IMR-90 (cell line): ENCODE measurements around the gene PRR22. TPM values are rescaled to one million over a fixed set of nuclear protein-coding genes. Genes with fewer than 3 reads are reported as not detected.

ENCODE experiments used
- ATAC-seq: fragments of 200-7000 bp; cut with Tn5 transposase; 2 replicates; pipeline ENCODE4 v1.9.1; 2020; ENCODE audit warnings: low read depth, mild to moderate bottlenecking, moderate library complexity
- BruUV-seq: library from RNA; stranded (reverse); fragments of 400-500 nt; replicated peaks from 2 replicates; lab custom pipeline; 2021; lab: Mats Ljungman, UMichigan
- CTCF ChIA-PET: fragments of 300-600 bp; formaldehyde crosslinking; extraction: SDS; loops from one replicate; lab custom pipeline; 2021; ENCODE audit warnings: antibody characterized with exemption; lab: Yijun Ruan, JAX
- POLR2A ChIA-PET: fragments of 300-600 bp; sonication (Branson Sonifier 250); formaldehyde crosslinking; loops from one replicate; lab custom pipeline; 2022; ENCODE audit warnings: antibody characterized with exemption; ENCODE audit not compliant: unreplicated experiment; lab: Charles Lee
- DNase-seq: peaks from one replicate; pipeline ENCODE4 v3.0.0; 2013
- H2AFZ ChIP-seq: replicated peaks from 2 replicates; pipeline ENCODE3; 2013; ENCODE audit warnings: low read length, mild to moderate bottlenecking; ENCODE audit not compliant: poor library complexity
- H2AK5ac ChIP-seq: 2 replicates; pipeline ENCODE4 v1.6.1; 2013; ENCODE audit warnings: low read depth, low read length, inconsistent platforms
- H2AK9ac ChIP-seq: replicated peaks from 2 replicates; pipeline ENCODE3; 2013; ENCODE audit warnings: mild to moderate bottlenecking, low read depth, low read length, moderate library complexity; ENCODE audit not compliant: poor library complexity
- H2BK120ac ChIP-seq: 2 replicates; pipeline ENCODE4 v1.6.1; 2013; ENCODE audit warnings: low read depth, low read length, inconsistent platforms
- H2BK15ac ChIP-seq: 3 replicates; pipeline ENCODE4 v1.6.1; 2013; ENCODE audit warnings: low read depth, low read length, inconsistent platforms
- H2BK20ac ChIP-seq: 2 replicates; pipeline ENCODE4 v1.6.1; 2013; ENCODE audit warnings: low read depth, mild to moderate bottlenecking, inconsistent platforms, low read length, moderate library complexity
- H2BK5ac ChIP-seq: 2 replicates; pipeline ENCODE4 v1.6.1; 2013; ENCODE audit warnings: mild to moderate bottlenecking, low read depth, low read length, inconsistent platforms; ENCODE audit not compliant: poor library complexity, severe bottlenecking
- H3K14ac ChIP-seq: replicated peaks from 2 replicates; pipeline ENCODE4 v1.6.1; 2013; ENCODE audit warnings: low read depth, low read length, inconsistent platforms
- H3K18ac ChIP-seq: 2 replicates; pipeline ENCODE4 v1.6.1; 2013; ENCODE audit warnings: low read depth, low read length, control low read depth
- H3K23ac ChIP-seq: 2 replicates; pipeline ENCODE4 v1.6.1; 2013; ENCODE audit warnings: low read depth, low read length, inconsistent platforms
- H3K27ac ChIP-seq: 2 replicates; pipeline ENCODE4 v1.5.1; 2013; ENCODE audit warnings: mild to moderate bottlenecking, control low read depth, low read length; ENCODE audit not compliant: insufficient read depth
- H3K27me3 ChIP-seq: 2 replicates; pipeline ENCODE4 v1.6.1; 2013; ENCODE audit warnings: low read length; ENCODE audit not compliant: control insufficient read depth, insufficient read depth
- H3K36me3 ChIP-seq: 2 replicates; pipeline ENCODE4 v1.6.1; 2013; ENCODE audit warnings: low read length, mixed read lengths; ENCODE audit not compliant: control insufficient read depth, insufficient read depth
- H3K4ac ChIP-seq: 2 replicates; pipeline ENCODE4 v1.6.1; 2013; ENCODE audit warnings: low read depth, low read length, inconsistent platforms
- H3K4me1 ChIP-seq: 2 replicates; pipeline ENCODE4 v1.6.1; 2013; ENCODE audit warnings: low read length, mixed read lengths; ENCODE audit not compliant: control insufficient read depth, insufficient read depth
- H3K4me2 ChIP-seq: 2 replicates; pipeline ENCODE4 v1.6.1; 2013; ENCODE audit warnings: low read depth, mild to moderate bottlenecking, control low read depth, low read length, moderate library complexity
- H3K4me3 ChIP-seq: 2 replicates; pipeline ENCODE4 v1.5.1; 2013; ENCODE audit warnings: low read depth, mild to moderate bottlenecking, control low read depth, low read length, moderate library complexity; ENCODE audit not compliant: insufficient read depth
- H3K56ac ChIP-seq: 2 replicates; pipeline ENCODE4 v1.6.1; 2013; ENCODE audit warnings: low read length, inconsistent platforms; ENCODE audit not compliant: insufficient read depth; ENCODE audit errors: extremely low read depth
- H3K79me1 ChIP-seq, 2 experiments: 2 replicates each; pipeline ENCODE4 v1.6.1; 2013; ENCODE audit warnings: low read length in 2 of 2, inconsistent platforms in 1 of 2, low read depth in 1 of 2
- H3K9ac ChIP-seq: 2 replicates; pipeline ENCODE4 v1.6.1; 2013; ENCODE audit warnings: low read depth, low read length, control low read depth
- H3K9me1 ChIP-seq: 2 replicates; pipeline ENCODE4 v1.6.1; 2013; ENCODE audit warnings: low read length, inconsistent platforms; ENCODE audit not compliant: insufficient read depth
- H3K9me3 ChIP-seq: 2 replicates; pipeline ENCODE4 v1.6.1; 2013; ENCODE audit warnings: low read length; ENCODE audit not compliant: control insufficient read depth, insufficient read depth
- H4K20me1 ChIP-seq: 2 replicates; pipeline ENCODE4 v1.6.1; 2013; ENCODE audit warnings: low read length, inconsistent platforms; ENCODE audit not compliant: insufficient read depth
- H4K5ac ChIP-seq: 2 replicates; pipeline ENCODE4 v1.6.1; 2013; ENCODE audit warnings: mild to moderate bottlenecking, low read depth, low read length, control low read depth
- H4K8ac ChIP-seq, 2 experiments: 2 replicates each; pipeline ENCODE4 v1.6.1; 2013; ENCODE audit warnings: low read depth in 2 of 2, low read length in 2 of 2, control low read depth in 1 of 2, inconsistent platforms in 1 of 2
- H4K91ac ChIP-seq: 2 replicates; pipeline ENCODE4 v1.6.1; 2013; ENCODE audit warnings: low read depth, low read length, inconsistent platforms; ENCODE audit not compliant: insufficient read depth
- BHLHE40 ChIP-seq: fragments of 150-350 bp; IDR thresholded peaks from 2 replicates; pipeline ENCODE4 v1.6.1; 2016; ENCODE audit warnings: mild to moderate bottlenecking, low read depth, low read length
- ELK1 ChIP-seq: fragments of 150-350 bp; IDR thresholded peaks from 2 replicates; pipeline ENCODE4 v1.6.1; 2016; ENCODE audit warnings: low read depth, mild to moderate bottlenecking, low read length, moderate library complexity, borderline replicate concordance
- FOS ChIP-seq: fragments of 150-350 bp; IDR thresholded peaks from 2 replicates; pipeline ENCODE4 v1.6.1; 2016; ENCODE audit warnings: low read depth, low read length
- MAFK ChIP-seq: IDR thresholded peaks from 2 replicates; pipeline ENCODE4 v1.6.1; 2012; ENCODE audit warnings: low read depth, low read length, improper control_type of control experiment
- MAZ ChIP-seq: IDR thresholded peaks from 2 replicates; pipeline ENCODE4 v1.6.1; 2012; ENCODE audit warnings: low read depth, mild to moderate bottlenecking, low read length, improper control_type of control experiment, moderate library complexity, borderline replicate concordance
- MXI1 ChIP-seq: IDR thresholded peaks from 2 replicates; pipeline ENCODE4 v1.6.1; 2012; ENCODE audit warnings: low read depth, mild to moderate bottlenecking, low read length, moderate library complexity, borderline replicate concordance
- NFE2L2 ChIP-seq: fragments of 150-350 bp; IDR thresholded peaks from 2 replicates; pipeline ENCODE4 v1.6.1; 2016; ENCODE audit warnings: low read depth, mild to moderate bottlenecking, low read length
- POLR2A ChIP-seq: IDR thresholded peaks from 2 replicates; pipeline ENCODE4 v1.6.1; 2012; ENCODE audit warnings: mild to moderate bottlenecking, low read depth, low read length
- RCOR1 ChIP-seq: IDR thresholded peaks from 2 replicates; pipeline ENCODE4 v1.6.1; 2012; ENCODE audit warnings: mild to moderate bottlenecking, low read length, improper control_type of control experiment; ENCODE audit not compliant: insufficient replicate concordance
- SMC3 ChIP-seq: fragments of 150-350 bp; IDR thresholded peaks from 2 replicates; pipeline ENCODE4 v1.6.1; 2016; ENCODE audit warnings: low read depth, mild to moderate bottlenecking, antibody characterized with exemption, low read length, moderate library complexity
- USF2 ChIP-seq: fragments of 150-350 bp; IDR thresholded peaks from 2 replicates; pipeline ENCODE4 v1.6.1; 2017; ENCODE audit warnings: mild to moderate bottlenecking, antibody characterized with exemption, low read length, low read depth
- WGBS, 2 experiments: methylation state at CpG; one replicate each; pipeline versions ENCODE4 v1.1.5 to v1.1.7; 2013; ENCODE audit warnings: missing lambda C conversion rate in 2 of 2; ENCODE audit not compliant: insufficient read length in 1 of 2; ENCODE audit errors: extremely low coverage in 2 of 2; 5-methylcytosine and 5-hydroxymethylcytosine counted together
- dilution Hi-C: fragments of 300-500 bp; cut with HindIII; formaldehyde crosslinking; loops from one replicate; pipeline ENCODE4 v1.14.3; 2018; ENCODE audit warnings: low sequenced_read_pairs; ENCODE audit not compliant: unreplicated experiment
- in situ Hi-C: fragments of 300-500 bp; cut with MboI; formaldehyde crosslinking; loops from 3 replicates; pipeline ENCODE4 v1.14.3; 2019; ENCODE audit warnings: low sequenced_read_pairs, inconsistent platforms, mixed read lengths
- intact Hi-C: fragments of 100-400 bp; cut with micrococcal nuclease; formaldehyde crosslinking; loops from 2 replicates; pipeline ENCODE4 v1.10.0; 2022
- polyA plus RNA-seq, 3 experiments: library from polyadenylated mRNA; depleted of rRNA; stranded (reverse); fragments of >200 nt; gene quantifications; 2 replicates each; pipeline ENCODE4 v1.2.3, GENCODE V29; 2012; ENCODE audit warnings: low replicate concordance in 1 of 3
- total RNA-seq: library from RNA; depleted of rRNA; stranded (reverse); fragments of >200 nt; gene quantifications from 2 replicates; pipeline ENCODE4 v1.2.3, GENCODE V29; 2012

PRR22 gene
- total and polyA plus RNA-seq, 2 of the 4 experiments (the other 2 are of a cell fraction): 0.92 TPM; not detected in 1

- no peak overlapping the region for H2AFZ ChIP-seq
- CTCF ChIA-PET: interaction anchor here (0.6 kb wide), 1 partner anchor 9 kb away, joined by 3 read pairs; no protein-coding TSS in a partner anchor
Measured at GRCh38 chr19:5782945-5783919, 1.3 kb downstream of the PRR22 start.

More at GRCh38 chr19:5782945-5783919, 1.3 kb downstream of the PRR22 start:
- H2AK9ac ChIP-seq: no peak overlapping the region
- no peak overlapping the region for H3K18ac ChIP-seq
- H2BK15ac ChIP-seq: no peak overlapping the region
- POLR2A ChIA-PET: no interaction called here
- no peak overlapping the region for H3K9ac ChIP-seq
- no peak overlapping the region for H2BK5ac ChIP-seq
- H3K23ac ChIP-seq: no peak overlapping the region
- DNase-seq (no peak), ATAC-seq (no peak)
- H3K27ac ChIP-seq: no peak overlapping the region
- no peak overlapping the region for H3K4me3 ChIP-seq
- in situ Hi-C loops (no loop called here), intact Hi-C loops (no loop called here), dilution Hi-C loops (no loop called here)
- no peak overlapping the region for H2BK120ac ChIP-seq
- H4K91ac ChIP-seq: no peak overlapping the region
- no peak overlapping the region for H3K4me2 ChIP-seq
- H3K56ac ChIP-seq: no peak overlapping the region
- H4K8ac ChIP-seq: no peak overlapping the region
- H3K14ac ChIP-seq: no peak overlapping the region
- no peak overlapping the region for H4K5ac ChIP-seq
- BruUV-seq: no TSS peak
- H3K4me1 ChIP-seq: no peaks in the 10 kb centered on the region
- peaks cover 35% of the 10 kb centered on the region for H3K36me3 ChIP-seq
- no peaks in the 10 kb centered on the region for H3K27me3 ChIP-seq
- H3K9me1 ChIP-seq: no peaks in the 10 kb centered on the region
- no peaks in the 10 kb centered on the region; the same call in 1 of the 2 replicates for H4K20me1 ChIP-seq
- H2BK20ac ChIP-seq: no peak overlapping the region
- H3K4ac ChIP-seq: no peak overlapping the region
- WGBS, 2 experiments: 93% methylated on average over 21 of the region's 48 CpGs; no CpG with 5 or more reads in 1 of the 2 experiments
- H3K79me1 ChIP-seq: no peaks in the 10 kb centered on the region
- TF ChIP-seq MAFK: no peak
- no peak for TF ChIP-seq FOS
- no peak for TF ChIP-seq USF2
- TF ChIP-seq BHLHE40: no peak
- no peak for TF ChIP-seq SMC3
- no peak for TF ChIP-seq RCOR1
- no peak for TF ChIP-seq POLR2A
- no peak for TF ChIP-seq MAZ
- TF ChIP-seq MXI1: no peak
- TF ChIP-seq NFE2L2: no peak
- no peak for TF ChIP-seq ELK1
- H2AK5ac ChIP-seq: no peak overlapping the region
- no peaks in the 10 kb centered on the region for H3K9me3 ChIP-seq
